Umbilical cord (tissue), 2 donors: ENCODE measurements around the gene ANKRD17. TPM values are rescaled to one million over a fixed set of nuclear protein-coding genes. Genes with fewer than 3 reads are reported as not detected.

ENCODE experiments used
- DNase-seq: peaks from one replicate; pipeline ENCODE4 v3.0.0-alpha.2; 2015; ENCODE audit warnings: low spot score
- total RNA-seq: library from RNA; depleted of rRNA; stranded (reverse); fragments of >200 nt; gene quantifications from one replicate; pipeline ENCODE4 v1.2.3, GENCODE V29; 2014; ENCODE audit warnings: low replicate concordance; ENCODE audit not compliant: insufficient read depth

ANKRD17 gene
- total RNA-seq, 1 donor from 2014 or later, result 80.4 TPM

- no peak for DNase-seq
Observed at GRCh38 chr4:73109493-73109892, 149.1 kb downstream of the ANKRD17 start.

GRCh38 chr4:73104695-73105094, 153.9 kb downstream of the ANKRD17 start:
- DNase-seq, result no peak

- no peak for DNase-seq
Observed at GRCh38 chr4:73103799-73104503, 154.6 kb downstream of the ANKRD17 start.

GRCh38 chr4:73099143-73099542, 159.5 kb downstream of the ANKRD17 start:
- DNase-seq, result no peak

- DNase-seq, result no peak
Observed at GRCh38 chr4:73098713-73099112, 159.9 kb downstream of the ANKRD17 start.

- no peak for DNase-seq
Observed at GRCh38 chr4:73098016-73098415, 160.6 kb downstream of the ANKRD17 start.

GRCh38 chr4:73092868-73093267, 165.7 kb downstream of the ANKRD17 start:
- no peak for DNase-seq

- no peak for DNase-seq
Observed at GRCh38 chr4:73090738-73091137, 167.9 kb downstream of the ANKRD17 start.

- DNase-seq, result no peak
Observed at GRCh38 chr4:73087871-73088270, 170.7 kb downstream of the ANKRD17 start.

GRCh38 chr4:73086095-73086868, 172.3 kb downstream of the ANKRD17 start:
- no peak for DNase-seq

GRCh38 chr4:73080789-73081188, 177.8 kb downstream of the ANKRD17 start:
- DNase-seq, result peak; percentile 17

GRCh38 chr4:73075832-73076231, 182.8 kb downstream of the ANKRD17 start:
- no peak for DNase-seq

GRCh38 chr4:73070074-73070390, 188.6 kb downstream of the ANKRD17 start:
- no peak for DNase-seq

- DNase-seq, result peak; percentile 99
Observed at GRCh38 chr4:73069338-73070073, 189.1 kb downstream of the ANKRD17 start, which contains the start of gene COX18. Gene COX18 (minus strand): TSS chr4:73069716. CDS start chr4:73069649, 67 bp downstream.

GRCh38 chr4:73068491-73069337, 189.9 kb downstream of the ANKRD17 start:
- DNase-seq, result peak; percentile 70

- no peak for DNase-seq
Observed at GRCh38 chr4:73067971-73068394, 190.6 kb downstream of the ANKRD17 start.

GRCh38 chr4:73066928-73067327, 191.7 kb downstream of the ANKRD17 start:
- no peak for DNase-seq

GRCh38 chr4:73066445-73066844, 192.2 kb downstream of the ANKRD17 start:
- DNase-seq, result no peak

- no peak for DNase-seq
Observed at GRCh38 chr4:73064536-73064935, 194.1 kb downstream of the ANKRD17 start.

GRCh38 chr4:73055241-73055897, 203.2 kb downstream of the ANKRD17 start:
- no peak for DNase-seq

GRCh38 chr4:73053974-73054480, 204.6 kb downstream of the ANKRD17 start:
- no peak for DNase-seq
